GM21528 (cell line): Measurements from ENCODE around the gene PCDHB14.

ENCODE experiments used
- ATAC-seq: cut with Tn5 transposase; IDR thresholded peaks from one replicate; pipeline ENCODE4 v1.9.1; 2021; ENCODE audit warnings: mild to moderate bottlenecking, moderate library complexity; ENCODE audit not compliant: unreplicated experiment, low FRiP score

PCDHB14 gene

DNA sequence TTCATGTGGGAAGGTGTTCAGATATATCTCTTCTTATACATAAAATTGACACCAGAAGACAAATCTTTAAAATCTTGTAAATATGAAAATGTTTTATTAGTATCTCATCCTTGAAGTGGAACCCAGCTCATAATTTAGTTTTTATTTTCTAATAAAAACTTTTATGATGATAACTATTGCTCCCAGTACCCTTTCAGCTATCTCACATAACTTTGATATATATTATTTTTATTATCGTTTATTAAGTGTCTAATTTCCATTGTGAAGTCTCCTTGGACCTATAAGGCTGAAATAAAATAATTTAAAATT, 38.0 kb downstream of the PCDHB14 start:
- ATAC-seq, result no peak

DNA sequence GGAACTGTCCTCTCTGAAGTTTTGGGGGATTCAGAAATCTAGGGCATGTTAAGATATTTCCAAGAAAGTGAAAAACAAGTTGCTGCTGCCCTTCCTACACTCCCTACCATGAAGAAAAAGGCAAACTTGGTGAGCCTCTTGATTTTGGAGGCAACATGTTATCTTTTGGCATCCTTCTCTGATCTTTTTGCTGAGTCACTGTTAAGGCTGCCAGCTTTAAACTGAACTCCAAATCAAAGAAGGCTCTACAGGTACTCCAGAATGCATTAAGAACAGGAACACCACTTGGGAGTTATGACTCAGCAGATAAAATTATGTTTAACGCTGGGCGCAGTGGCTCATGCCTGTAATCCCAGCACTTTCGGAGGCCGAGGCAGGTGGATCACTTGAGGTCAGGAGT, 46.1 kb downstream of the PCDHB14 start:
- ATAC-seq, result no peak

DNA sequence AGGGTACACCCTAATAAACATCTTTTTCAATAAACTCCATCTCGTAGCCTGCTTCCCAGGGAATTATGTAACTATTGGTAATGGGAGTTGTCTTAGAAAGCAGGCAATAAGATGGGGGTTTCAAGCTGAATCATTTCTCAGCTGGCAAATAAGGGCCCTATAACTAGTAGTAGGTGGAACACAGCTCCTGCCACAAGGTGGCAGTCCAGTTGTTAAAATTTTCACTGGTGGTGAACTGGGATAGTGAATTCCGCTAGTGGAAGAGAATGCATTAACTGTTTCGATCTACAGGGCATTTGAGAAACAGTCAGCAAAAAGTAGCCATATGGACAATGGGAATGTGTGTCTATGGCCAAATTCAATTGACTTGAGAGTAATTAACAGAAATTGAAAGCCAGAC, 49.8 kb downstream of the PCDHB14 start:
- no peak for ATAC-seq
